Astrocyte (in vitro differentiated cells and primary cell): ENCODE data around the gene FITM1.

Experiments
- CTCF ChIP-seq: IDR thresholded peaks from 2 replicates; pipeline ENCODE4 v1.5.1; 2011; ENCODE audit warnings: low read depth, mild to moderate bottlenecking, inconsistent platforms, low read length, moderate library complexity; ENCODE audit not compliant: insufficient read depth
- EZH2 ChIP-seq: IDR thresholded peaks from 2 replicates; pipeline ENCODE4 v1.6.1; 2012; ENCODE audit warnings: mild to moderate bottlenecking, low read length, inconsistent platforms; ENCODE audit not compliant: insufficient read depth

GRCh38 chr14:24157331-24157730 lies 26.9 kb downstream of the FITM1 start:
- no peak for TF ChIP-seq CTCF
- TF ChIP-seq EZH2: no peak
